NCI-H524 (cell line): Measurements from ENCODE around the gene TAF1B.

Experiments
- DNase-seq, 2 experiments: peaks; one replicate each; lab custom pipeline; 2025; lab: John Stamatoyannopoulos, UW

Gene TAF1B

DNA sequence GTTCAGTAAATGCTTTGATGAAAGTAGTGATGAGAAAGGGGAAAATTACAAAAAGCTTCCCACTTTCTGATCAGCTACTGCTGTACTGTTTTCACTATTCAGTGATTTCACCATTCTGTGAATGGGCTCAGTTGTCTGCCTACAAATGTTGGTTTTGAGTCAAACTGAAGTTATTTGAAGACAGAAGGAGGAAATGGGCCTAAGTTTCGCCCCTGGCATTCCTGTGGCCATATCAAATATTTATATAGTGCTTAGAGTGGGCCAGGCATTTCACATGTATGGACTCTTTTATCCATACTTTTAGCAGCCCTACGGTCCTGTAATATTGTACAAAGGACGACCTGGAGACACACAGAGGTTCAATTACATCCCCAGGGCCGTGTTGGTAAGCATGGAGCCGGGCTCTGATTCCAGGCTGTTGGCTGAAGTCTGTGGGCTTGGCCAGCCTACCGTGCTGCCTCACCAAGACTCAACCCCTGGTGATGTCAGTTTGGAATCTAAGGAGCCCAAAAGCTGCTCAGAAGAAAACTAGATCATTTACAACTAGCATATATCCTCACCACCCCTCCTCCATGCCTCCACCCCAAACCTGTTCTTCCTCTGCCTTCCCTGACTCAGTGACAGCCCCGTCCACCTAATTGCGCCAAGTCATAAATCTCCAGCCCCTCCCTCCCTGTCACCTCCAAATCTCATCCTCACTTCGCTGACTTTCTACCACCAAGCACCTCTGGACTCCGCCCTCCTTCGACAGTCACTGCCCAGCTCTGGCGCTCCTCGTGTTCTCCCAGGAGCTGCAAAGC, 98.1 kb downstream of the TAF1B start:
- no peak for DNase-seq

DNA sequence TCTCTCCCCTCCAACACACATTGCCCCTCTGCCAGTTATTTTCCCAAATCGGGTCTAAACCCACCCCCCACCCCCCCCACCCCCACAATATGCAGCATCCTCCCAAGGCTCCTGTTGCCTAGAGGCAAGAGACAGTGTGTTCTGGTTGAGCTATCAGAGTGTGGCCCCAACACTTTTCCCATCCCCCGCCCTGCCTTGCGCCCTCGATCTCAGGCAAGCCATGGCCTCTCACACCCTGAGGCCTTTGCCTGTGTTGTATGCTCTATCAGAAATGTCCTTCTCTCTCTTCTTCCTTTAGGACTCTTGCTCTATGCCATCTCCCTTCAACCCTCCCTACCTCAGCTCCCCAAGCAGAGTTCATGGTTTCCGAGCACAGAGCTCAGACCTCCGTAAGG, 98.7 kb downstream of the TAF1B start:
- DNase-seq = no peak

DNA sequence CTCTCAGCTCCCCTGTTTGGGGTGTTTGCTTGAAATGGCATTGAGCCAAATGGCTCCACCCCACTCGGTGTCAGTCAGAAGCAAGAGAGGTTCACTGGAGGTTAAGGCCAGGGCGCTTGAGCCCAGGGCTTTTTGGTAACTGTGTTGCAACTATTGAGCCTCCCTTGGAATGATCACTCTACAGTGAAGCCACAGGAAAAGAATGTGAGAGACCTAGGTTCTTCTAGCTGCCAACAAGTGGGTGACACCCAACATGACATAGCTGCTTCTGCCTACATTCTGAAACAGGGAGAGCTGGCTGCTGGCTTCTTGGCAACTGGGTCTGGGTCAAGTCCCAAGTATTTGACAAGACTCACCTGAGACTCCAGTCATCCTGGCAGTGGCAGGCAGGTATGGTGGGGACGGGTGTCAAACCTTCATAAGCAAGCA, 101.1 kb downstream of the TAF1B start:
- DNase-seq = no peak

DNA sequence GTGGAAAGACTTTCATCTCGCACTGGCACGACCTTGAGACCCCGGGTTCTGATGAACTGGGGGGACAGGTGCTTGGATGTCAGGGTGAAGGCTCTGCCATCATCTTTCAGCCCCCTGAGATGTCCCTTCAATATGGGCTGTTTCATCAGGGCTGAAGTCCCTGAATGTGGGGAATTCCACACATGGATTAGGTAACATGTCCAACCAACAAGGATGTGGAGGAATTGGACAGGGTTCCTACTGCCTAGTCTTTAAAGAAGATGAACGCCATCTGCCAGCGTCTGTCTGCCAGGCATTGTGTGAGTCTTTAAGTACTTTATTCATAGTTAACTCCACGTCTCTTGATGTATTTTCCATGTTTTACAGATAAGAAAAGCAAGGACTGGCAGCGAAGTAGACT, 102.3 kb downstream of the TAF1B start:
- peak in 1 of 2 experiments; percentile 11 for DNase-seq

DNA sequence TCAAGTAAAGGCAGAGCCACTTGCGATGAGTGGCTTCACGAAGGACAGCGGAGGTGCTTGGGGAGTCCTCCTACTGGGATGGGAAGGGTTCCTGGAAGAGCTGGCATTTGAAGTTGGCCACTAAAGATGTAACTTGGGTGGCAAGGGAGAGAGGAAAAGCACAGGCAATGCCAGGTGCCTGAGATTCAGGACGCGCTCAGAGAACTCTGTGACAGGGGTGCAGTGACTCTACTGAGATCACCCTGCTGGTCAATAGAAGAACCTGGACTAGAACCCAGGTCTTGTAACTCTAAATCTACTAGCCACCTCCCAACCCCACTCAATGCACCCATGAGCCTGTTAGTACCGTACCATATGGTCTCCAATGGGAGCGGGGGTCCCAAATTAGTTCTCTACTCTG, 102.8 kb downstream of the TAF1B start:
- DNase-seq = no peak

DNA sequence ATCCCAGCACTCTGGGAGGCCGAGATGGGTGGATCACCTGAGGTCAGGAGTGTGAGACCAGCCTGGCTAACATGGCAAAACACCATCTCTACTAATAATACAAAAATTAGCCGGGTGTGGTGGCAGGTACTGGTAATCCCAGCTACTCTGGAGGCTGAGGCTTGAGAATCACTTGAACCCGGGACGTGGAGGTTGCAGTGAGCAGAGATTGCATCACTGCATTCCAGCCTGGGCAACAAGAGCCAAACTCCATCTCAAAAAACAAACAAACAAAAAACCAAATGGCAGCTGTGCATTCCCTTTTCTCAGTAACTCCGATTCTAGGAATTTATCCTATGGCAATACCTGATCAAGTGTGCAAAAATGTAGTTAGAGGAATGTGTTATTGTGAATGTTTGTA, 103.5 kb downstream of the TAF1B start:
- DNase-seq = no peak

DNA sequence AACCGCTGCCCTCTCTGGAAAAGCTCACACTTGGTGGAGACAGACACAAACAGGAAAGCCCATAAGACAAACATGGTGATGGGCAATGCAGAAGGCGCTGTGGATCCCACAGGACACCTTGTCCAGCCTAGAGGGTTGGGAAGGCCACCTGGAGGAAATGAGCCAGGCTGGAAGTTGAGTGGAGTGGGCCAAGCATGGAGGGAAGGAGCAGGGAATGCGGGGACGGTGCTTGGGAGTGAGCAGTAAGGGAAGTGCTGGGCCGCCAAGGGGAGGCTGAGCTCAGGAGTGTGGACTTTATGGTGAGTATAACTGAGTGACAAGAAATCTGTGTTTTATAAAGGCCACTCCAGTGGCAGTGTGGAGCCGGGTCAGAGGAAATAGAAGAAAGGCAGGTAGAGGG, 105.4 kb downstream of the TAF1B start:
- DNase-seq = no peak

DNA sequence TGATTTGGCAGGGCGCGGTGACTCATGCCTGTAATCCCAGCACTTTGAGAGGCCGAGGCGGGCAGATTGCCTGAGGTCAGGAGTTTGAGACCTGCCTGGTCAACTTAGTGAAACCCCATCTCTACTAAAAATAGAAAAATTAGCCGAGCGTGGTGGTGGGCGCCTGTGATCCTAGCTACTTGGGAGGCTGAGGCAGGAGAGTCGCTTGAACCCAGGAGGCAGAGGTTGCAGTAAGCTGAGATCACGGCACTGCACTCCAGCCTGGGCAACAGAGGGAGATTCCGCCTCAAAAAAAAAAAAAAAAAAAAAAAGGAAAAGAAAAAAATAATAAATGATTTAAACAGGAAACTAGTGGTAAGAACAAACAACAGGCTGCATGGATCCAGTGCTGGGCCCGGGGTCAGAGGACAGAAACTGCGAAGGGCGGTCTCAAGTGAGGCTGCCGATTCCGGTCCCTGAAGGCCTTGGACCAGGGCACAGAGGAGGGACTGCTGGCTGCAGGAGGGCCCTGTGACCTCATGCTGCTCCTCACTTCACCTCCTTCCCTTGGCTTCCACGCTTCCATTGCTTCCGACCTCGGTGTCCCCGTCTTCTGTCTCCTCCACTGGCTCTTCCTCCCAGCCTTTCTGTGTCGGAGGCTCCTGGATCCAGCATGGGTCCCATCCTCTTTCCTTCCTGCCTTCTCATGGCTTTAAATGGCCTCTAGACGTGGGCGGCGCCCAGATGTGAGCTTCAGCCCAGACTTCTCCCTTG, 106.1 kb downstream of the TAF1B start:
- DNase-seq = no peak

DNA sequence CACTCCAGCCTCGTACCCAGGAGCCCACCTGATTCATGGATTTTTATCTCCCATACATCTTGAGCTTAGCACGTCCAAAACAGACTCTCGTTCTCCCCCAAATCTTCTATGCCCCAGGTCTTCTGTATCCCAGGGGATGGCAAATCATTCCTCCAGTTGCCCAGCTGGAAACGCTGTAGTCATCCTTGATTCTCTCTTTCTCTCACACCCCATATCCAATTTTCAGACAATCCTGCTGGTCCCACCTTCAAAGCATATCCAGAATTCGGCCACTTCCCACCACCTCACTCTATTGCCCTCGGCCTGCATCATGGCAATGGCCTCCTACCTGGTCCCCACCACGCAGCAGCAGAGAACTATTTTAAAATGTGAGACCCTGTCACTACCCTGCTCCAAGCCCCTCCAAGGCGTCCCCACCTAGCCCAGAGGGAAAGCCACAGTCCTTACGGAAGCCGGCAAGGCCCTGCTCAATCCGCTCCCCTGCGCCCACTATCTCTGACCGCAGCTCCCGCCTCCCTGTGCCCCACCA, 106.8 kb downstream of the TAF1B start:
- DNase-seq = no peak

DNA sequence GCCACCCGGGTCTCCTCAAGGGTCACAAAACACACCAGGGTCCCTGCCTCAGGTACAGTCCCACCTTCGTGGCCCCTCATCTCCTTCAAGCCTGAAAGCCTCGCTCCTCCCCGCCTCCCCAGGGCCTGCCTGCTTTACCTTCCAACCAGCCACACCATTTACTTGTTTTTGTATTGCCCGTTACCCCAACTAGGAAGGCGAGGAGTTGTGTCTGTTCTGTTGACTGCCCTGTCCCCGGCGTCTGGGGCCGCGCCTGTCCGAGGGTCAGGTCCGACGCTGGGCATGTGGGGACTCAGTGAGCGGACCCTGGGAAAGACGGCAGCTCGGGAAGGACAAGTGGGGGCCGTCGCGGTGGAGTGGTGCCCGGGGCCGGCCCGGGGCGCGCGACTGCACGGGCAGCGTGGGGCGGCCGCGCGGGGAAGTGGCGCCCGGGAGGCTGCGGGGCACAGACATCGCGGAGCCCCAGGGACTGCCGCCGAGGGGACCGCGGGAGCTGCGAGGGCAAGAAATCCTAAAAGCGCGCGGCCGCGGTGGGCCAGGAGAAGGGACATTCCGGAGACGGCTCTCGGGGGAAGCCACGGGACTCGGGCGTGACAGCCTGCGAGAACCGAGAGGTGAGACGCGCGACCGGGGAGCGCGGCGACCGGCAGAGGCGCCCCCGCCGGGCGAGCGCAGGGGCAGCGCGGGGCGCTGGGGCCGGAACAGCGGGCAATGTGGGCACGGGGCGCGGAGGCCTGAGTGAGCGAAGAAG, 107.4 kb downstream of the TAF1B start:
- DNase-seq = peak; percentile 49 to 62

DNA sequence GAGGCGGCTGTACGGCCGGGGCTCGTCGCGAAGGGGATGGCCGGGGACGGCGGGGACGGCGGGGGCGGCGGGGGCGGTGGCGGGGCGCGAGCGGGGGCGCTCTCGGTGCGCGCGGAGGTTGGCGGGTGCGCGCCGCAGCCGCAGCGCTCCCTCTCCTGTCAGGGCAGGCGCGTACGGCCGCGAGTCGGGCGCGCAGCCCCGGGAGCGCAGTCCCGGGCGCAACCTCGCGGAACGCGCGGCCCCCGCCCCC, 107.9 kb downstream of the TAF1B start:
- DNase-seq = no peak

DNA sequence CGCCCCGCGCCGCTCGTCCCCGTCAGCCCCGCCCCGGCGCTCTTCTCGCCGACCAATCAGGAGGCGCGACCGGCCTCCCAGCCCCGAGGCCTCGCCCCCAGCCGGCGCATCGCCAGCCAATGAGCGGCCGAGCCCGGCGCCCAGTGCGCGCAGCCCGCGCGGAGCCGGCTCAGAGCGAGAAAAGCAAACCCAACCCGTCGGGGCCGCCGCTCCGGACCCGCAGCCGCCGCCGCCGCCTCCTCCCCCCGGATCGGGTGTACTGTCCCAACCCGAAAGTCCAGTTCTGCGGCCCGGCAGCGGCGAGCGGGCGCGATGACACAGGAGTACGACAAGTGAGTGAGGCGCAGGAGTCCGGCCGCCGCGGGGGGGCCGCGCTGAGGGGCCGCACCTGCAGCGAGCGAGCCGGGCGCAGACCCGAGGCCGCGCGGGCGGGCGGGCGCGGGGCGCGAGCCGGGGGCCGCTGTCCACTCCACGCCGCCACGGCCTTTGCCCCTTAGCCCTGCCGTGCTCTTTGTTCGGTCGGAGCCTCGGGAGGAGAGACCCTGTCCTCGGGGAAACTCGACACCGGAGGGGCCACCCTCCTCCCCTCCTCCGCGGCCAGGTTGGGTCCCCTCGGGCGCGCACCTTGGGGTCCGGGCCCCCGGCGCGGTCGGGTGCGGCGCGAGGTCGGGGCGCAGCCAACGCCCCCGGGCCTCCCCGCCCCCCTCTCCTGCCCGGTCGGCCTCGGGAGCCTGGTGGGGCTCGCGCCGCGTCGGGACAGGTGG, 108.4 kb downstream of the TAF1B start, which contains the start of gene GRHL1:
Gene GRHL1, plus strand, starts transcription at position 172 of the 764 bp plus-strand sequence. Its CDS starts 141 bp downstream, at position 313.
- DNase-seq = peak; percentile 85 to 93

DNA sequence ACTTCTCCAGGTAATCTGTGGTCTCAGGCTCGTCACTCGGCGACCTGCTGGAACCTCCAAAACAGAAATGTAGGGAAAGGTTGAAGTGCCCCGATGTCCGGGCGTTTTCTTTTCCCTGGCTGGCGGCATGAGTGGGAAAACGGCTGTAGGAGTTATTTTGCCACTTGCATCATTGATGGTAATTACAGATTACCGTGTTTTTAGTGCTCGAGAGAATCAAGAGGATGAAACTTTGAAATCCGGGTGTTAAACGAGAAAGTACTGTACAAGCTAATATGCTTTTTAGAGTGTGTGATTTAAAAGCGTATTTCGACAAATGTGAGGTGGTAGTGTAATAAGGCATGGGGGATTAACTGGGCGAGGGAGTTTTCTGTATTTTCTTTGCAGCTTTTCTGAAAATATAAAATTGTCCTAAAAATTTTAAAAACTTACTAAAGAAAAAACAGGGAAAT, 109.0 kb downstream of the TAF1B start:
- no peak for DNase-seq

DNA sequence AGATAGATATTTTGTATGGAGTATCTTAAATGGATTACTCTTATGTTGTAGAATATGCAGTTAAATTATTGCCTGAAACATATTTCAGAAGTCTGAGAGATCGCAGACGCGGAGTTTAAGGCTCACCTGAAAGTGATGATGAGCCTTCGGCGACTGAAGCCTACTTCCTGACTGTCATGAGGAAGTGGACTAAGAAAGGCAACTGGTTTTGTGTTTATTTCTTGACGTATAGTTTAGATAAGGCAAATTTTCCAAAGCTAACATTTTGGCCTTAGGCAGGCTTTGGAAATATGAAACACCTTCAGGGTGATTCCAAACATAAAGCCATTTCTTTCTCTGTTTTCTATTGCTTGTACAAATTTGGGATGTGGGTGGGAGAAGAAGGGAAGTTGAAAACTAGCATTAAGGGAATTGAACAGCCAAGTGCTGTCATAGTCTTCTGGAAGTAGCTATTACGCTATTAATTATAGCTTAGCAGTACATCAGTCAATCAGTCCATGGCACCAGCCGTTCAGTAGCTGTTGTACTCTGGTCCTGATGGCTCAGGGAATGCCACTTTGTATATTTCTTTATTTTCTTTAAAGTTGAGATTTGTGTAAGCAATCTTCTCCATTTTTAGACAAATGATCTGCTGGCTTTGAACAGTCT, 109.7 kb downstream of the TAF1B start:
- no peak for DNase-seq

DNA sequence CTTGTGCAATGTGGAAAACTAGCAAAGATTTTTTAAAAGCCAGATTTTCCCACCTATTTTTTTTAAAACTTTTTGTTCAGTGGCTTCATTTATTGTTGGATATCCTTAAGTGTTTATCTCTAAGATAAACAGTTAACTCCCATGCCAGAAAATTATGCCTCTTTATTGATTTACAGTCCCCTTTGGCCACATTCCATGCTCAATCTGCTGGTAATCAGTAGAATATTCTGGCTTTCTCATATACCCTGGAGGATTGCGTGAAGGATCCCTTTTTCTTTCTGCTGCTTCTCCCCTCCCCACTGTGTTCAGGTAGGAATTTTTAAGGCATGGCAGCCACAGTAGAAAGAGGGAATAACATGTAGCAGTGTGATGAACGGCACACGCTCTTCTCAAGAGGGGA, 110.9 kb downstream of the TAF1B start:
- no peak for DNase-seq

DNA sequence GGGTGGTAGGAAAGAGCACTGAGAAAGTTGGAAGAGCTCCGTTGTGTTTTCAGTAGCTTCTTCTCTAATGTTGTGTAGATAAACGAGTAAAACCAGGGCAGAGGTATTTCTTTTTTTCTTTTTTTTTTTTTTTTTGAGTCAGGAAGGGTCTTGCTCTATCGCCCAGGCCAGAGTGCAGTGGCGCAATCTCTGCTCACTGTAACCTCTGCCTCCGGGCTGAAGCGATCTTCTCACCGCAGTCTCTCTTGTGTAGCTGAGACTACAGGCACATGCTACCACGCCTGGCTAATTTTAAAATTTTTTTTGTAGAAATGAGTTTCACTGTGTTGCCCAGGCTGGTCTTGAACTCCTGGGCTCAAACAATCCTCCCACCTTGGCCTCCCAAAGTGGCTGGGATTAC, 114.8 kb downstream of the TAF1B start:
- no peak for DNase-seq

DNA sequence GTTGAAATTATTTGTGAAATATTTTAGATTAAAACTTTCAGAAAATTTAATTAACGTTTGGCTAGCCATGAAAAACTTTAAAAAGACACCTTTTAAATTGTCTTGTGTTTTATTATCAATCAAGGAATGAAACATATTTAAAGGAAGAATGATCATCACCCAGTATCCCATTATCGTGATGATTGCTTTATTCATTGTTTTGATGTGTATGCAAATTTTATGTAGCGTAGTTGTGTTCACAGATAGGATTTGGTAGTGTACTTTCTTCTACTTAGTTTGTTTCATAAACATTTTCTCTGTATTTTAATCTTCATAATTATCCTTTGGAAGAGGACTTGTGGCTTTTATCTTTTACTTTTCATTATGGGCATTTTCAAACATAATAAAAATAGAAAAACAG, 116.0 kb downstream of the TAF1B start:
- DNase-seq = no peak

DNA sequence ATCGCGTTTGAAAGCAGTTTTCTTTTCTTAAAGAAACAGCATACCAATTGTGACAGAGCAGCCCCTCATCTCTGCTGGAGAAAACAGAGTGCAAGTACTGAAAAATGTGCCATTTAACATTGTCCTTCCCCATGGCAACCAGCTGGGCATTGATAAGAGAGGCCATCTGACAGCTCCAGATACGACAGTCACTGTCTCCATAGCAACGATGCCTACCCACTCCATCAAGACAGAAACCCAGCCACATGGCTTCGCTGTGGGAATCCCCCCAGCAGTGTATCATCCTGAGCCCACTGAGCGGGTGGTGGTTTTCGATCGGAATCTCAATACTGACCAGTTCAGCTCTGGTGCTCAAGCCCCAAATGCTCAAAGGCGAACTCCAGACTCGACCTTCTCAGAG, 117.7 kb downstream of the TAF1B start:
- DNase-seq = peak; percentile 44 to 76

DNA sequence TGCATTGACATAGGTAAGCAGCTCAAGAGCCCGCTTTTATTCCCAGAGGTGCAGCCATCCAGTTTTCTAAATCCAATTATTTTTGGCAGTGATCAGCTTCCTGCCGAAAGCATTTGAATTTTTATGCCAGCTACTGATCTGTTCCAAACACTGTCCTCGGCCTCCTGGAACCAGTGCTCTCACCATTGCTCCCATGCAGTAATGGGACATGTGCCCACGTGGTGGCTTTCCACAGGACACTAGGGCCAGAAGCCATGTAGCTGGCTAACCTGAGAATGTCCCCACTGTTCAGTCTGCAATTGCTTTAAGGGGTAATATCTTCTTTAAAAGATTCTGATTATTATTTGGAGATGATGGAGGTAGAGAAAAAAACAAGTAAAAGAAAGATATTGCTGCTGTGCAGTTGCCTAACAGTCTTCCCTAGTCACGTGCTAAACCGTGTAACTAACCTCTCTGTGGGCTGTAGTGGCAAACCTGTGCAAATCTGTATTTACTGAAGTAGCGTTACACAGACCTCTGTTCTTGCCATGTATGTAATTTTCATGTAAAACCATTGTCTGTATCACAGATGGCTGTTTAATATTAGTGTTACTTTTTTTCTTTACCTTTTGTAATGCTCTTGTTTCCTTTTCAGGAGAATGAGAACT, 121.2 kb downstream of the TAF1B start:
- no peak for DNase-seq

DNA sequence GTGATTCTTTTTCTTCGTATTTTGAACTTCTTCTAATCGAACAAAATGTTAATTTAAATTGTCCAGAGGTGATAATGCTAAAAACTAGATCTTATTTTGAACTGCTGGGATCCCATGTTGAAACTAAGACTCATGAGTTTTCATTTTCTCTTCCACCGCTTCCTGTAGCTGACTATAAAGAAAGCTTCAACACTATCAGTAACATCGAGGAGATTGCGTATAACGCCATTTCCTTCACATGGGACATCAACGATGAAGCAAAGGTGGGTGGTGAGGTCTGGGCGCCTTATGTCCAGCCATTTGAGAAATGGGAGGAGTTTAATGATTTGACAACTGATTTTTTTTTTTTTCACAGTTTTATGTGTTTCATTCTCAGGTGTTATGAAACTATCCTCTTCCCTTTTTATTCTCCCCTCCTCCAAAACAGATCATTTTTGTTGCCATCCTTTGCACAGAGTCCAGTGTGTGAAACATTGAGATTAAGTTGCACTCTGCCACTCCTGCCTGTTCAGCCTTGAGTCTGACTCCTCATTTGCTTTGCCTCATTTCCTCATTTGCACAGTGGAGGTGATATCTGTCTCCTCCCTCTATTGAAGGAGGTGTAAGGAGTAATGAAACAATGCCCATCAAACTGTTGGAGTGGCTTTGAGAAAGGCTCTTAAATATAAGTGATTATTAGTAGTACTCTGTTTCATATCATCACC, 122.0 kb downstream of the TAF1B start:
- DNase-seq = no peak
